ENCODE data around the gene LARP4.
A peak's percentile ranks its signal among the peaks of the same experiment; 100 is the strongest.
"Not testable (repeated sequence)": the region's sequence is repeated elsewhere in the genome, so short reads cannot be mapped to it uniquely, and the experiment has no call there.

Gene LARP4

GRCh38 chr12:50518090-50518489 is 117.4 kb downstream of the LARP4 start:
- no peak for TF ChIP-seq CTCF (IDR thresholded peaks at IDR 0.05; ENCODE audit: low read length)
- no peak for TF ChIP-seq EZH2phosphoT487 (IDR thresholded peaks at IDR 0.05; ENCODE audit: low read length)
- TF ChIP-seq EZH2 (optimal IDR thresholded peaks at IDR 0.05; ENCODE audit: low read depth, low read length), result no peak
- Histone ChIP-seq H3K36me3 (replicated peaks; ENCODE audit: insufficient read depth, low read length) (no peaks in the 10 kb centered on the region; the same call in 1 of the 2 replicates), H2AFZ (ENCODE audit: low read length) (no peak overlapping the region), H3K4me3 (ENCODE audit: low read length) (no peak overlapping the region), H3K4me1 (ENCODE audit: low read length) (peaks cover 41% of the 10 kb centered on the region), H3K9ac (ENCODE audit: low read length) (no peak overlapping the region), H3K79me2 (ENCODE audit: low read length) (peaks cover 72% of the 10 kb centered on the region), H3K27ac (ENCODE audit: low read length) (peak overlapping the region; percentile 71; the same call in 1 of the 2 replicates), H3K9me3 (replicated peaks; ENCODE audit: insufficient read depth, low read length) (no peaks in the 10 kb centered on the region), H3K4me2 (ENCODE audit: low read depth, low read length) (peak overlapping the region; percentile 58), H3K27me3 (replicated peaks; ENCODE audit: insufficient read depth, low read length) (no peaks in the 10 kb centered on the region), H3F3A (ENCODE audit: insufficient read depth, low read length) (peaks cover 21% of the 10 kb centered on the region), H4K20me1 (ENCODE audit: insufficient read depth, low read length) (no peaks in the 10 kb centered on the region; the same call in 1 of the 2 replicates), H3K9me2 (replicated peaks; ENCODE audit: insufficient read depth, low read length) (no peaks in the 10 kb centered on the region)
- no peak for DNase-seq

- H3K9me3 ChIP-seq (replicated peaks; ENCODE audit: insufficient read depth, low read length), result no peaks in the 10 kb centered on the region
- DNase-seq, result no peak
- no peak overlapping the region for H3K4me2 ChIP-seq (ENCODE audit: low read depth, low read length)
- TF ChIP-seq EZH2phosphoT487 (IDR thresholded peaks at IDR 0.05; ENCODE audit: low read length) (no peak), EZH2 (optimal IDR thresholded peaks at IDR 0.05; ENCODE audit: low read depth, low read length) (no peak), CTCF (IDR thresholded peaks at IDR 0.05; ENCODE audit: low read length) (no peak)
- no peak overlapping the region for H2AFZ ChIP-seq (ENCODE audit: low read length)
- no peak overlapping the region for H3K9ac ChIP-seq (ENCODE audit: low read length)
- no peaks in the 10 kb centered on the region; the same call in 1 of the 2 replicates for H4K20me1 ChIP-seq (ENCODE audit: insufficient read depth, low read length)
- H3K79me2 ChIP-seq (ENCODE audit: low read length), result peaks cover 62% of the 10 kb centered on the region
- H3K4me1 ChIP-seq (ENCODE audit: low read length), result peaks cover 37% of the 10 kb centered on the region
- H3K27me3 ChIP-seq (replicated peaks; ENCODE audit: insufficient read depth, low read length), result no peaks in the 10 kb centered on the region
- no peak overlapping the region for H3K27ac ChIP-seq (ENCODE audit: low read length)
- H3K9me2 ChIP-seq (replicated peaks; ENCODE audit: insufficient read depth, low read length), result no peaks in the 10 kb centered on the region
- no peak overlapping the region for H3K4me3 ChIP-seq (ENCODE audit: low read length)
- peaks cover 21% of the 10 kb centered on the region for H3F3A ChIP-seq (ENCODE audit: insufficient read depth, low read length)
- peaks cover 4% of the 10 kb centered on the region; the same call in 1 of the 2 replicates for H3K36me3 ChIP-seq (replicated peaks; ENCODE audit: insufficient read depth, low read length)
Observed at GRCh38 chr12:50519353-50519752, 118.7 kb downstream of the LARP4 start.

GRCh38 chr12:50520416-50521207 is 119.9 kb downstream of the LARP4 start:
- Histone ChIP-seq H3K4me2 (ENCODE audit: low read depth, low read length) (peak overlapping the region; percentile 24; the same call in 1 of the 2 replicates), H4K20me1 (ENCODE audit: insufficient read depth, low read length) (no peaks in the 10 kb centered on the region; the same call in 1 of the 2 replicates), H3K9ac (ENCODE audit: low read length) (no peak overlapping the region), H3K4me1 (ENCODE audit: low read length) (peaks cover 25% of the 10 kb centered on the region), H3K27ac (ENCODE audit: low read length) (no peak overlapping the region), H3F3A (ENCODE audit: insufficient read depth, low read length) (peaks cover 17% of the 10 kb centered on the region), H2AFZ (ENCODE audit: low read length) (no peak overlapping the region), H3K79me2 (ENCODE audit: low read length) (peaks cover 58% of the 10 kb centered on the region), H3K9me2 (replicated peaks; ENCODE audit: insufficient read depth, low read length) (no peaks in the 10 kb centered on the region), H3K27me3 (replicated peaks; ENCODE audit: insufficient read depth, low read length) (no peaks in the 10 kb centered on the region), H3K9me3 (replicated peaks; ENCODE audit: insufficient read depth, low read length) (no peaks in the 10 kb centered on the region), H3K4me3 (ENCODE audit: low read length) (no peak overlapping the region), H3K36me3 (replicated peaks; ENCODE audit: insufficient read depth, low read length) (peaks cover 4% of the 10 kb centered on the region; the same call in 1 of the 2 replicates)
- TF ChIP-seq EZH2 (optimal IDR thresholded peaks at IDR 0.05; ENCODE audit: low read depth, low read length), result no peak
- no peak for TF ChIP-seq EZH2phosphoT487 (IDR thresholded peaks at IDR 0.05; ENCODE audit: low read length)
- no peak for TF ChIP-seq CTCF (IDR thresholded peaks at IDR 0.05; ENCODE audit: low read length)
- DNase-seq, result no peak

- H3K79me2 ChIP-seq (ENCODE audit: low read length), result peaks cover 46% of the 10 kb centered on the region
- not testable (repeated sequence) for H3K9me3 ChIP-seq (replicated peaks; ENCODE audit: insufficient read depth, low read length); H3K4me2 ChIP-seq (ENCODE audit: low read depth, low read length); H3K36me3 ChIP-seq (replicated peaks; ENCODE audit: insufficient read depth, low read length); H4K20me1 ChIP-seq (ENCODE audit: insufficient read depth, low read length); H3K27ac ChIP-seq (ENCODE audit: low read length); H3K27me3 ChIP-seq (replicated peaks; ENCODE audit: insufficient read depth, low read length); H3K9me2 ChIP-seq (replicated peaks; ENCODE audit: insufficient read depth, low read length); H3K9ac ChIP-seq (ENCODE audit: low read length); H2AFZ ChIP-seq (ENCODE audit: low read length); H3K4me3 ChIP-seq (ENCODE audit: low read length); DNase-seq
- peaks cover 22% of the 10 kb centered on the region for H3K4me1 ChIP-seq (ENCODE audit: low read length)
- H3F3A ChIP-seq (ENCODE audit: insufficient read depth, low read length), result peaks cover 17% of the 10 kb centered on the region
Observed at GRCh38 chr12:50521781-50522180, 121.1 kb downstream of the LARP4 start.

All from MM.1S (cell line).